Gastrocnemius medialis (tissue), 4 donors: ENCODE data around the gene KLHL21. TPM values are rescaled to one million over a fixed set of nuclear protein-coding genes. Genes with fewer than 3 reads are reported as not detected.

ENCODE experiments used
- ATAC-seq, 2 donors: fragments of 150-250 bp; one replicate each; pipeline ENCODE4 v1.9.1; 2016
- DNase-seq, 2 donors: peaks; one replicate each; pipeline ENCODE4 v3.0.0-alpha.2; 2019
- H3K27ac ChIP-seq, 4 donors: fragments of 200-600 bp; sonication (generic); 1 replicate in 1 of 4; 2 replicates in 3 of 4; pipeline ENCODE4 v1.5.1; 2016 to 2018; ENCODE audit warnings: mild to moderate bottlenecking in 2 of 4, moderate library complexity in 1 of 4
- H3K27me3 ChIP-seq, 3 donors: fragments of 200-600 bp; sonication (generic) in 2 of 3; 1 replicate in 1 of 3; 2 replicates in 2 of 3; pipeline versions ENCODE4 v1.5.1 to v1.6.0; 2016 to 2019; ENCODE audit warnings: mild to moderate bottlenecking in 1 of 3, moderate library complexity in 1 of 3
- H3K36me3 ChIP-seq, 2 donors: fragments of 200-600 bp; sonication (generic) in 1 of 2; one replicate each; pipeline ENCODE4 v1.5.1; 2017 to 2018
- H3K4me1 ChIP-seq, 2 donors: fragments of 200-600 bp; sonication (generic) in 1 of 2; one replicate each; pipeline ENCODE4 v1.5.1; 2016 to 2017; ENCODE audit warnings: mild to moderate bottlenecking in 2 of 2
- H3K4me3 ChIP-seq, 4 donors: fragments of 200-600 bp; sonication (generic) in 3 of 4; 1 replicate in 1 of 4; 2 replicates in 3 of 4; pipeline ENCODE4 v1.5.1; 2016 to 2019; ENCODE audit warnings: mild to moderate bottlenecking in 2 of 4
- H3K9me3 ChIP-seq, 3 donors: fragments of 200-600 bp; sonication (generic) in 2 of 3; 1 replicate in 1 of 3; 2 replicates in 2 of 3; pipeline ENCODE4 v1.5.1; 2016 to 2019
- CTCF ChIP-seq, 5 experiments: fragments of 450-650 bp in 3 of 5; fragments of 200-600 bp in 2 of 5; sonication (generic) in 2 of 5; IDR thresholded peaks in 4 of 5; conservative IDR thresholded peaks in 1 of 5; 1 replicate in 4 of 5; 2 replicates in 1 of 5; pipeline ENCODE4 v1.5.1; 2016 to 2019; ENCODE audit warnings: antibody characterized with exemption in 5 of 5, mild to moderate bottlenecking in 3 of 5, moderate library complexity in 3 of 5
- POLR2A ChIP-seq, 2 donors: fragments of 450-650 bp; IDR thresholded peaks; one replicate each; pipeline ENCODE4 v1.6.1; 2017; ENCODE audit warnings: antibody characterized with exemption in 2 of 2, mild to moderate bottlenecking in 2 of 2, moderate library complexity in 2 of 2
- in situ Hi-C, 4 donors: fragments of 200-750 bp; cut with MboI; loops; one replicate each; pipeline versions ENCODE4 v1.15.0 to v1.8.0; 2017; ENCODE audit warnings: low sequenced_read_pairs in 4 of 4
- intact Hi-C: fragments of 100-400 bp; cut with DNase I; formaldehyde crosslinking; loops from one replicate; pipeline ENCODE4 v1.15.1; 2023; ENCODE audit warnings: low total_unique reads
- total RNA-seq, 4 donors: library from RNA; depleted of rRNA; stranded (reverse); fragments of >200 nt; gene quantifications; one replicate each; pipeline versions ENCODE4 v1.1.0 to v1.2.3, GENCODE V29; 2016

KLHL21 gene
- total RNA-seq, 4 donors from 2014 or later, result 176 to 481 (median 267) TPM

DNA sequence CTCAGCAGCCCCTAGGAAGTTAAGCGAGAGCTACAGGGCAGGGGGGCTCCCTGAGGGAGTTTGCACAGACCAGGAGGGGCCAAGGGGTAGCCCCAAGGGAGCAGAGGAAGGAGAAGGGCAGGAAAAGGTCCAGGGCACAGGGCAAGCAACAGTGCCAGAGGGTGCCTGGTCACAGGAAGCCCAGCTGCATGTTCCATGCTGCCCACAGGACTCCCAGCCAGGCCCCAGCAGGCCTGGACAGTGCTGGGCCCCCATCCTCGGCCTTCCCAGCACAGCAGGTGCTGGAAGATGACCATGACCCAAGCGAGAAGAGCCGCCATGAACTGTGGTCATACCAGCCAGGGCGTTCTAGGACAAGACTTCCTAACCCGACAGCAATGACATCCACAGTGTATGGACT is 11.0 kb downstream of the KLHL21 start:
- in situ Hi-C loops, result no loop called here

DNA sequence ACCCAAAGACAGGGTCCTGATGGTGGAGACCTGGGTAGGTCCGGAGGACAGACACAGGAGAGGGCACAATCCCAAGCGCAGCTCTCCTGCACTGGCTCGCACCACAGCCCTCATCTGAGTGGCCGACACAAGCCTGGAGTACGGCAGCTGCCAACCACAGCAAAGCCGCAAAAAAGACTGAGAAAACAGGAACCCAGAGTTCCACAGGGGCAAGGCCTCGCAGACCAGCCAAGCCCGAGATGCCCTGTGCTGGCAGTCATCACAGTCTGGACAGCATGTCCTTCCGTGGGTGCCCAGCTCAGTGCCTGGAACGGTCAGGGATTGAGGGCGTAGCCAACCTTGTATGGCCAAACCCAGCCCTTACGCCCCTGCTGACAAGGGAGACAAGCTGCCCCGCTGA is 11.4 kb downstream of the KLHL21 start:
- Histone ChIP-seq H3K27me3 (no peaks in the 10 kb centered on the region), H3K27ac (peak overlapping the region; percentile 98 to 100 (median 100)), H3K9me3 (no peaks in the 10 kb centered on the region), H3K4me1 (peaks cover 88 to 96% of the 10 kb centered on the region in 2 donors), H3K36me3 (peaks cover 0 to 48% of the 10 kb centered on the region in 2 donors), H3K4me3 (no peak overlapping the region)
- no peak for TF ChIP-seq CTCF (IDR thresholded peaks at IDR 0.05 in 4 of 5, conservative IDR thresholded peaks at IDR 0.05 in 1 of 5)
- no peak for TF ChIP-seq POLR2A (IDR thresholded peaks at IDR 0.05)
- peak; percentile 63 to 76 for DNase-seq
- in situ Hi-C loops, result no loop called here
- peak; percentile 22 to 42 for ATAC-seq
- intact Hi-C loops, result no loop called here

More for the DNA sequence above, 11.0 kb downstream of the KLHL21 start:
- ATAC-seq, result peak in 1 of 2 donors; percentile 19
- H3K27me3 ChIP-seq, result no peaks in the 10 kb centered on the region
- H3K4me1 ChIP-seq, result peaks cover 91 to 96% of the 10 kb centered on the region in 2 donors
- no peak overlapping the region for H3K4me3 ChIP-seq
- DNase-seq, result peak in 1 of 2 donors; percentile 57
- no peaks in the 10 kb centered on the region for H3K9me3 ChIP-seq
- H3K27ac ChIP-seq, result peak overlapping the region; percentile 98 to 100 (median 100)
- TF ChIP-seq POLR2A (IDR thresholded peaks at IDR 0.05) (no peak), CTCF (IDR thresholded peaks at IDR 0.05 in 4 of 5, conservative IDR thresholded peaks at IDR 0.05 in 1 of 5) (no peak)
- peaks cover 0 to 48% of the 10 kb centered on the region in 2 donors for H3K36me3 ChIP-seq
- intact Hi-C loops, result no loop called here

DNA sequence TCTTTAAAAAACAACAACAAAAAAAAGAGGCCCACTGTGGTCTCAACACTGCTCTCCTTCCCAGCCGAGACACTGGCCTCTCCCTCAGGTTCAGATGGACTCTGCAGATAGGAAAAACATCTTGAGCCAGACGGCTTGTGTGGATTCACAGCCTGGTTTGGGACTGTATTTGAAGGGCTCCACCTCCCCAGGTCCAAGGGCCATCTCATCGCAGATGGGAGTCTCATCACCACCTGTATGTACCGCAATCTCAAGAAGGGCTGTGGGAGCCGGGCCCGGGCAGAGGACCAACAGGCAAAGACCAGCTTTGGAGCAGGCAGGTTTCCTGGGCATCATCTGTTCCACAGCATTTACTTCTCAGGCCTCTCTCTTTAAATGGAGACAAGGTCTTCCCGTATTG is 12.6 kb downstream of the KLHL21 start:
- H3K27ac ChIP-seq, result peak overlapping the region; percentile 98 to 100 (median 100)
- DNase-seq, result no peak
- peaks cover 0 to 37% of the 10 kb centered on the region in 2 donors for H3K36me3 ChIP-seq
- H3K27me3 ChIP-seq, result no peaks in the 10 kb centered on the region
- H3K4me1 ChIP-seq, result peaks cover 77 to 93% of the 10 kb centered on the region in 2 donors
- H3K9me3 ChIP-seq, result no peaks in the 10 kb centered on the region
- H3K4me3 ChIP-seq, result no peak overlapping the region
- in situ Hi-C loops (no loop called here), intact Hi-C loops (no loop called here)
- no peak for TF ChIP-seq CTCF (IDR thresholded peaks at IDR 0.05 in 4 of 5, conservative IDR thresholded peaks at IDR 0.05 in 1 of 5)
- no peak for ATAC-seq

DNA sequence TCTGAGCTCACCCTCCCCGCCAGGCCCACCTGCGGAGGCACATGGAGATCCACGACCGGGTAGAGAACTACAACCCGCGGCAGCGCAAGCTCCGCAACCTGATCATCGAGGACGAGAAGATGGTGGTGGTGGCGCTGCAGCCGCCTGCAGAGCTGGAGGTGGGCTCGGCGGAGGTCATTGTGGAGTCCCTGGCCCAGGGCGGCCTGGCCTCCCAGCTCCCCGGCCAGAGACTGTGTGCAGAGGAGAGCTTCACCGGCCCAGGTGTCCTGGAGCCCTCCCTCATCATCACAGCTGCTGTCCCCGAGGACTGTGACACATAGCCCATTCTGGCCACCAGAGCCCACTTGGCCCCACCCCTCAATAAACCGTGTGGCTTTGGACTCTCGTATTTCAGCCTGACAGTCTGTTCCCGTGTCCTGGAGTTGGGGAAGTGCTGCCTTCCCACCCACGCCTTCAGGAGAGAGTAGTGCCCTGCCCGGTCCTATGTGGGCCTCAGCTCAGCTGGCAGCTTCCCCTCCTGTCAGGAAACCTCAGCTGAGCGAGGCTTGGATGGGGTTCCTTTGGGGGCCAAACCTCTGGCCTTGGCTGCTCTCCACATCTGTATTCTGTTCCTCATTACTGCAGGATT is 13.7 kb downstream of the KLHL21 start:
- peak overlapping the region; percentile 98 to 100 (median 100) for H3K27ac ChIP-seq
- H3K9me3 ChIP-seq, result no peaks in the 10 kb centered on the region
- intact Hi-C loops (no loop called here), in situ Hi-C loops (loop anchor here in 1 of 4 donors (10.0 kb wide), 1 partner anchor 46 kb away; no protein-coding TSS in a partner anchor)
- DNase-seq (peak; percentile 58 to 83), ATAC-seq (peak; percentile 30 to 52)
- TF ChIP-seq POLR2A (IDR thresholded peaks at IDR 0.05), result peak; percentile 48 to 49
- no peak for TF ChIP-seq CTCF (IDR thresholded peaks at IDR 0.05 in 4 of 5, conservative IDR thresholded peaks at IDR 0.05 in 1 of 5)
- no peaks in the 10 kb centered on the region for H3K27me3 ChIP-seq
- H3K36me3 ChIP-seq, result peaks cover 0 to 27% of the 10 kb centered on the region in 2 donors
- H3K4me1 ChIP-seq, result peaks cover 66 to 92% of the 10 kb centered on the region in 2 donors
- no peak overlapping the region for H3K4me3 ChIP-seq
